NCI-H345 (cell line): ENCODE results near the gene ADCY2.

Source experiments
- DNase-seq: peaks from one replicate; lab custom pipeline; 2025; lab: John Stamatoyannopoulos, UW

The ADCY2 gene

DNA sequence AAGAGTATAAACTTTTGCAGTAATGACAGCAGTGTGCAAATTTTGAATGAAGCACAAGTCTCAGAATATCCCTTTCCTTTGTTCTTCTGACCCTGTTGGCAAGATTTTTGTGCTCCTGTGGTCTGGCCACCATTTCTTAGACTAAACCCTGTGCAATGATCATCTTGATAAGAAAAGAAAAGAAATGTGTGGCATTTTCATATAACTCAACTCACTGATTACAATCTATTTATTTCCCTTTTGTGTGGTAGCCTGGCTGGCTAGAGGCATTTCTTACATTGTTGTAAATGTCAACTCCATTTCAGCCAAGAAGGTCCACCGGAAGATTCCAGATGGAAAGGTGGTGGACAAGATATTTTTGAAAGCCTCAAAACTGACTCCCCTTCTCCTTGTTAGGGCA is 41.9 kb downstream of the ADCY2 start:
- no peak for DNase-seq

DNA sequence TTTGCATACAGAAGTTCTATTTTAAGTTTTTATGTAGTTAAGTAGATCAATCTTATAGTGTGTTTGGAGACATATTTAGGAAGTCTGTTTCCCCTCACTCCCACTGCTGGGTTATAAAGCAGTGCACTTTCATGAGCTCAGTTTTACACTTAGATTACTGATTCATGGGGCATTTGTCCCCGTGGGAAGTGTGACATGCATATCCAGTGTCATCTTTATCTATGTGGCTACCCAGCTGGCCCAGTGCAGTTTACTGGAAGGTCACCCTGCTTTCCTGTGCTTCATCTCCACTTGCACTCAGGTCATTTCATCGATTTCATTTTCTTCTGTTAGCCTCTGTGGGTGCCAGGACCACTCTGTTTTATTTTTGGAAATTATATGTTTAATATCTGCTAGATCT is 49.1 kb downstream of the ADCY2 start:
- DNase-seq, result no peak

DNA sequence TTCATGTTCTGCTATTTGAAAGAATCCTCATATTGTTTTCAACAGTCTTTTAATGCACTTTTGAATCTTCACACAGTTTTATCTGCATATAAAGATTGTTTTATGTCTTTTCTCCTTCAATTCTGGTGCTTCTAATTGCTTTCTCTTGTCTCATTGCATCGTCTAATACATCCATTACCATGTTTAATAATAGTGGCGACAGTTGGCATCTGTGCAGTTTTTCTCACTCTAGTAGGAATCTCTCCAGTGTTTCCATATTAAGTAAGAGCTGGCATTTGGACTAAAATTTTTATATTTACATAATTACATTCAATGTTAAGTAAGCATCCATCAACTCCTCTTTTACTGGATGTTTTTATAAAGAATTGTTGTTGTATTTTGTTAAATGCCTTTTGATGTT is 49.9 kb downstream of the ADCY2 start:
- DNase-seq, result no peak

DNA sequence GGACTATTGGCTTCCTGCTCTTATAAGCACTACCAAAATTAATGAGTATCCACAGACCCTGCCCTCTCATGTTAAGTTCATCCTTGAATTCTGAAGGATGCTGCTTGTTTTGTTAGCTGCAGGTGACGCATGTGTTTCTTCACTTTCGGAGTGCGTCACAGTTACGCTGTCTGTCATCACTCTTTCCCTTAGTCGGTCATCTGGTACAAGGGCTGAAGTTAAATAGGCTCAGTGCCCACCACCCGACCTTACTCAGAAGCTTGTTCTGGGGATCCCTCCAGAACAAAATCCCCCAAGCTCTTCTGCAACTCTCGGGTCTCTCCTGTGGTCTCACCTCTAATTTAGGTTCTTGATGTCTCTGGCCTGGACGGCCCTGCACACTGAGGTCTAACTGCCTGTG is 51.0 kb downstream of the ADCY2 start:
- no peak for DNase-seq

DNA sequence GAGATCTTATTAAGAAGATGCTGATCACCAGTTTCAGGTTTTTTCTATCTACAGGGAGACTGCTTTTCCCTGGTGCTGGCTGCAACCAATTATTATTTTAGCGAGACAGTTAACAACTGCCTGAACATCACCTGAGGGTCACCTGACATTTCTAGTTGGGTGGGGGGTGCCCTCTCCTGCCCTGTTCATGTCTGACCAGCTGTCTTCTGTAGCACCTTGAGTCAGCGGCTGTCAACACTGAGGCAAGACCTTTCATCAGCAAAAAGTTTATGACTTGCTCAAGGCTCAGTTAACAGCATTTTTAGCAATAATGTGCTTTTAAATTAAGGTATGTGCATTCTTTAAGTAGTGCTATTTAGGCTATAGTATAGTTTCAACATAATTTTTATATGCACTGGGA is 58.0 kb downstream of the ADCY2 start:
- no peak for DNase-seq

DNA sequence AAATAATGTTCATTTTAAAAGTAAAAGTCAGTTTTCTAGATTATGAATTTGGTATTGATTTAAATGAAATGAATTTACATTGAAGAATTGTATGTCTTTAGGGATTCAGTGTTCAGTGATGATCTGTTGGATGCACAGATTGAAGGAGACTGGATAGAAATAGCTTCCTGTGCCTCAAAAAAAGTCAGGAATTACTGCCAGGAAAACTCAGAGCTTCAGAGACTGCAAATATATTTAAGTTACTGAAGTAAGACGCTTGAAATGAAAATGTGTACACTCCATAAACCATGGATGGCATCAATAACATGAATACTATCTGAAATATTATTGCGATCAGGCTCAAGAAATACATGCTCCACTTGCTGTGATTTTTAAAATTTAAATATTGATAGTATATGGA is 60.3 kb downstream of the ADCY2 start:
- no peak for DNase-seq

DNA sequence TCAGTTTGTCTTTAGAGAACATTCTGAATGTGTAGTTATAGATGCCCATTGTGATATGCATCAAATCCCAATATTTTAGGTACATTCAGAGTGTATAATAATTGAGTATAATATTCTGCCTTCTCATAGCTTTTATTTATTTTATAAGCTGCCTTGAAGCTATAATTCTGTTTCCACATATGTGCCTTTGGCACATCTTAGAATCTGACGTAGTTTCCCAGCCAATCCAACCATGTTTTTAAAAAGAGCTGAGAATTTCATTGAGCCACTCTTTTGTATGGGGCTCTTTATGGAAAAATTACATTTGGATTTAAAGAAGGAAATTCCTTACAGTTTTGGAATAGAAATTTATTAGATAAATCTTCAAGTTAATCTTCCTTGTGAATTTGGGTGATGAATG is 65.4 kb downstream of the ADCY2 start:
- no peak for DNase-seq

DNA sequence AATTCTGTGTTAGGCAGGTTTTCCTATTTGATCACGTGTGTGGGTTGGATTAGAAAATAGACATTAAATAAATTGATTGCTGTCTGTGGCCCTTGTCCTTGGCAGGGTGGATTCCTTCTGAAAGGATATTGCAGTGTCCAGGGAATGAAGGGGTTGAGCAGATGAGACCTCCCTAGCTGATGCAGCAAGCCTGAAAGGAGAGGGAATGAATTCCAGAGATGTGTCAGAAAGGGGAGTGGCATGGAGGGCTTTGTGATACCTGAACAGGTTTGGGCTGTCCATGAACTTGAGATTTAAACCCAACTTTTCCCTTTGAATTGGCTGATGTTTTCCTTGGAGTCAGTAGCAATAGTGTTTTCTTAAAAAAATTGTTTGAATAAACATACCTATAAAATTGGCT is 66.8 kb downstream of the ADCY2 start:
- no peak for DNase-seq

DNA sequence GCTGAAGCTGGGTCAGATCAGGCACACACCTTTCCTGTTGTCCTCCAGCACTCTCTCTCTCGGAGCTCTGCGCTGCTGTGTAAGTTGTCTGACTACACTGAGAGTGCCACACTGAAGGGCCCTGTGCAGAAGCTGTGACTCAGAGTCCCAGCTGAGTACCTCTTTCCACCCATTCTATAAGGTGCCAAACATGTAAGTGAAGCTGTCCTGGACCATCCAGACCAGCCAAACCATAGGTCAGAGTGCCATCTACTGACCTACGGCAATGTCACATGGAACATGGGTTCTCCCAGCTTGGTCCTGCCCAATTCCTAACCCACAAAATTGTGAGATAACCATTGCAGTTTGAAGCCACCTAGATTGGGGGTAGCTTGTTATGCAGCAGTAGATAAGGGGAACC is 68.2 kb downstream of the ADCY2 start:
- no peak for DNase-seq

DNA sequence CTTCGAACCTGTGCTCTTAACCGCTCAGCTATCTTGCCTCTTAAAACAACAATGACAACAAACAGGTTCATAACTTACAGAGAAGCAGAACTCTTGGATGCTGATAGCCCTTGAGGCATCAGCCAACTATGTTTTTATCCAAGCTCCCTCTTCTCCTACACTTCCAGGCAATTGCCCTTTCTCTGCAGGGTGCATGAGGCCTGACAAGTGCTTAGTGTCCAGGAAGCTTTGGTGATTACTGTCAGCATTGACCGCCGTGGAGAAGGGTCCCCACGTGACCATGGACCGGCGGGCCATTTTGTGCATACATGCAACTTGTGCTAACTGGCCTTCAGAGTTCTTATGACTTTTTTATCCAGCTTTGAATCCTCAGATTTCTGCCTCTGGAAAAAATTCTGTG is 71.2 kb downstream of the ADCY2 start:
- no peak for DNase-seq

DNA sequence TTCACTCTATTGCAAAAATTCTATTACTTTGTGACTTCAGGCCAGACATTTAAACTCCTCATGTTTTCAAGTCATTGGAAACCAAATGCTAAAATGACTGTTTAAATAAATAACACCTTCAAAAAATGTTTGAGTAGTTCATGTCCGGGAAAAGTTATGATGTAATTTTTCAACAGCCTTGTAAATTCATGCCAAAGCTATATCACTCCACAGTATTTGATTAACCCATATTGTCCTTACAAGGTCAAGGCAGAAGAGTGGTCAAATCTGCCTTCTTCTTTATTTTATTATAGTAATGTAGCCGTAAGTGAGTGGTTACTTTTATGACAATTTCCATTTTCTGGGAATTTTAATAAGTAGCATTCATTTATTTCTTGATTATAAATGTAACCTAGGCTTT is 72.8 kb downstream of the ADCY2 start:
- no peak for DNase-seq

DNA sequence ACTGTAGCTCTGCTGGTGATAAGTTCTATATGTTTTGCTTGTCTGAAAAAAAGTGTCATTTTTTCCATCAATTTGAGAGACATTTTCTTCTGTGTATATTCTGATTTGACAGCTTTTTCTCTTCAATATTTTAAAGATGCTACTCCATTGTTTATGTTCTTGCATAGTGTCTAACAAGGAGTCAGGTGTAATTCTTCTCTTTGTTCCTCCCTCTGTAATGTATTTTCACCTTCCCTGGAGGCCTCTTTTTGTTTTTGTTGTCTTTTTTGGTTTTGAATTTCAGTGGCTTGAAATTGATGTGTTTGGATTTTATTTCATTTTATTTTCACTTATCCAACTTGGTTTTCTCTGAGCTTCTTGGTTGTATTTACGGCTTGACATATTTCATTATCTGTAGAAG is 75.8 kb downstream of the ADCY2 start:
- no peak for DNase-seq

DNA sequence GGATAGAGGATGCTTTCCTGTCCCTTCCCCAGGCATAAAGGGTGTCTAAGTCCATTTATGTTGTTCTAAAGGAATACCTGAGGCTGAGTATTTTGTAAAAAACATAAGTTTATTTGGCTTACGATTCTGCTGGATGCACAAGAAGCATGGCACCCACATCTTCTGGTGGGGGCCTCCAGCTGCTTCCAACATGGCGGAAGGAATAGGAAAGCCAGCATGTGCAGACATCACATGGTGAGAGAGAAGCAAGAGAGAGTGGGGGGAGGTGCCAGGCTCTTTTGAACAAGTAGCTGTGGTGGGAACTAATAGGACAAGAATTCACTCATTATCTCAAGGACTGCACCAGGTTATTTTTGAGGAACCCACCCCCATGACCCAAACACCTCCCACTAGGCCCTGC is 77.2 kb downstream of the ADCY2 start:
- no peak for DNase-seq

DNA sequence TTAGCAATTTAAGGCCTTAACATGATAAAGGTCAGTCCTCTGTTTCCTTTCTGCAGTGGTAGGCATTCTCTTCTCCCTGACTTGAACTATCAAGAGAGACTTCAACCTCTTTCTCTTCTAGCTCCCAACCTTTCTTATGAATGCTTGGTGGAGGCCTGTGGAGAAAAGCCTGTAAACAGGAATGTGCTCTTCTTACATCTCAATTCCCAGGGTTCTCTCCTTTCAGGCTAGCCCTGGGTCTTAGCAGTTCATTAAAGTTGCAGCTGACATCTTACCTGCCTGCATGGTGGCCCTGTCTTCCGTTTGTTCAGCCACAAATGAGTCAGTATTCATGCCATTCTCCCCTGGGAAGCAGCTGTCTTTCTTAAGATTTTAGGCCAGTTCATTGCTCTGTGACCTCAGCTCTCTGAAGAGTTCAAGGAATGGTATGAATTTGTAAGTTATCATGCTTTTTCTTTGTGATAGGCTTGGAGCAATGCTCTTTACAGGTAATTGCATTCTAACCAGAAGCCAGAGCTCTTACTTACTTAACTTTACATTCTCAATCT is 77.8 kb downstream of the ADCY2 start:
- DNase-seq, result no peak

DNA sequence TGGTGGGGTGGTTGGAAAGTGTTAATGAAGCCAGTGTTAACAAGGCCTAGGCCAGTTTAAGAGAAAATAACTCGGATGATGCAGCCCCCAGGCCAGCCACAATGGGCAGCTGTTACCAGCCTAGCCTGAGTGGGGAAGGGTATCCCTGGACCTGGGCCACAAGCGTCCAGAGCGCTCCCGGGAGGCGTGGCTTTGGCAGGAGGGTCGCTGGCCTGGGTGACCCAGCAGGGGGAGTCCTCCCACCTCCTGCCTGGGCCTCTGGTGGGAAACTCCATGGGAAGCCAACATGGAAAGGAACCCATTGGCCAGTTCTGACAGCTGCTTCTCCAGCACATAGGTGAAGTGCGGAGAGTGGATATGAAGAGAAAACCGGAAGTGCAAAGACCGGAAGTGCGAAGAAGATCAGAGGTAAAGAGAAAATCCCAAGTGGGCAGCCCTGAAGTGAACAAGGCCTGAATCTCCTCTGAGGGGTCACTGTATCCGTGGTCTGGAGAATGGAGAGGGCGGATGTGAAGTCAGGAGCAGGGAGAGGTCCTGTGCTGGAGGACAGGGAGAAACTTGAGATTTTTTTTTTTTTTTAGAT is 79.0 kb downstream of the ADCY2 start:
- DNase-seq, result no peak

DNA sequence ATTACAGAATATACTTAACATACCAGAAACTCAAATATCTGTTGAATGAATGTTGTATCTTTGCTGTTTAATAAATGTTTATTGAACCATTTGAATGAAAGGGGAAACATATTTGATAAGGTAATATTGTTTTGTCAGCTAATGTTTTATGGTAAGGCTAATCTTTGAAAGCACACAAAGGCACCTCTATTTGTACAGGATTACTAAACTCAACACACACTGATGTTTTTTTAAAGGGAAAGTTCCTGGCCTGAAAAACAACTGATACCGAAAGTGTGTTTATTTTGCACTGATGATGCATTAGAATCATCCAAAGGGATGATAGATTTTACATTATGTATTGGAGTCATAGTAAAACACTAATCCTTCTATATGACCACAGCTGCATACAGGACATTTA is 82.5 kb downstream of the ADCY2 start:
- no peak for DNase-seq

DNA sequence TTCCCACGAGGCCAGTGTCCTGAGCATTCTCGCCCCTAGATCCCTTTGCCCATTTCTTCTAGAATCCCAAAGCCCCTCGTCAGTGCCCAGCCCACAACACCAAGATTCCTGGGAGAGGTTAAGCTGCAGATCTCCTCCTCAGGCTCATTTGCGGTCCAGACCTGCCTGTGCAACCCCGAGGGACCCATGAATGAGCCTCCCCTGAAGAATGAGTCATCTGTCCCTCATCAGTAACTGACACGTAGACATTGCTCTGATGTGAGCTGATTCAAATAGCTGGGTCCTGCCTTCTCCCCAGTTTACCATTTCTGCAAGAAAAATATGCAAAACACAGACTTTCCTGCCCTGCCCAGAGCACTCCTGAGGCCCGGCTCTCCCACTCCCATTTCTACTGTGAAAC is 92.8 kb downstream of the ADCY2 start:
- DNase-seq, result no peak

DNA sequence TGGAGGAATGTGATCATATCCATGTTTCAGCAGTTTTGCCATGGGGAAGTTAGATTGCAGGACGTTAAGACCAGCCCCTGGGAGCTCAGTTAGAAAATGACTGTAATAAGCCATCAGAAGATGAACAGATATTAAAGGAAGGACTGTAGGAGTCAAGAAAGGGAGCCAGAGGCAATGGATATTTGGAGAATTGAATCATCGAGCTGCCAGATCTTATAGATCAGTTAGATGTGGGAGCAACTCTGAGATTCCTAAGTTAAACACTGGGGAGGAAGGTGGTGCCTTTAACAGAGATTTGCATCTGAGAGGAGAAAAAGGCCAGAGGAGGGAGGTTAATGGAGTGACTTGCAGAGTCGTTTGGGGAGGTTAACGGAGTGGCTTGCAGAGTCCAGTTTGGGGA is 96.4 kb downstream of the ADCY2 start:
- DNase-seq, result no peak

DNA sequence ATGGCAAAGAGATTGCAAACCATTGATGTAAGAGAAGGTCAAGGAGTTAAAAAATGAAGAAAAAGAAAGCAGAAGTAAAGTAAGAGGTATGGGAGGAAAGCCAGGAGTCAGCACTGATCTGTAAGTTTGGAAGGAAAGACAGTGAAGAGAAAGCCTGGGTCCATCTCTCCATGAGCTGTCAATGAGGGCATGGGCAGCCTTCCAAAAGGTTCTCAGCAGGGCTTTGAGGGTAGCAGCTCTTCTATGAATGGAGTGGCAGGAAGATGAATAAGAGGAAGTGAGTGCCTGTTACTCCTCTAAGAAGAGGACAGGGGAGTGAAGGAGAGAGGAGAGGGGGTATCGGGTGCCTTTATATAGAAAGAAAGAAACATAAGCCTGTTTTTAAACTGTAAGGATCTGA is 97.1 kb downstream of the ADCY2 start:
- peak; percentile 71 for DNase-seq

DNA sequence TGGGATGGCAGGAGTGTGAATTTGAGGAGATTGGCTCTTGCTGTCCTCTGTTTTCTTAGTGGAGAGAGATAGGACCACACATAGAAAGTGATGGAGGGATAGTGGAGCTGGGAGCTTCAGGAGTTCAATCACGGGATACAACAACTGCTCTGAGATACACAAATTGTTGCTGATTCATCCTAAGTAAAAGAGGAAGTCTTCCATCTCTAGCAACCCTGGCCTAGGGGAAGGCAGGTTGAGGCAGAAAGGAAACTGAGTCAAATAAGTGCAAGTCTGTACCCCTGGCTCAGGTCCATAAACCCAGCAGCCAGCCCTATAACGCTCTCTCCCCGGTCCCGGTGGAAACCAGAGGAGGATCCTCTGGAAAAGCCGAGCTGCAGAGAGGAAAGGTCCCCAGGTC is 97.7 kb downstream of the ADCY2 start:
- DNase-seq, result no peak

DNA sequence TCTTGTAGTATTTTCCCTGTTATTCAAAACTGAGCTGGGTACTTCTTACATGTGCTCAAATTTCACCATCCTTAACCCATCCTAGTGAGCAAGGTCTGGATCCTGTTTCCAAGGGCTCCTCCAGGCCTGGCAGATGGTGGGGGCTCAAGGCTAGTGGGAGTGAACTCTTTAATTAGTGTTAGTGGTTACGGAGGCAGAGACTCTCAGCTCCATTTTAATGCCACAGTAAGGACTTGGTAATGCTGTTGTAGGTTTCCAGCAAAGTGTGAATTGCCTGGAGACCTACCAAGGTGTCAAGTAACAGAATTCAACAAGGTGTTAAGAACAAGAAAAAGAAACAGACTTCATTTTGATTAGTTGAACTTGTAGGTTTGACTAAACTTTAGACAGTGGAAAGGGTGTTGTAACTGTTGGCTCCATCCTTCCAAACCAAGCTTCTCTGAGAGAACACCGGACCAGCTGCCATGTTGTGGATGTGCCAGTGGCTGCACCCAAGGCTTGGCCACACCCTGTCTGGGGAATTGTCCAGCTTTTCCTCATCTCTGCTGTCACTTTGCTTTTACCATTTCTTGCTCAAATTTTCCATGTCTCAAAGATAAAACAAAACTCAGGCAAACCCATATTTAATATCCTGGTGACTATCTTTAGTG is 98.7 kb downstream of the ADCY2 start:
- DNase-seq, result no peak

DNA sequence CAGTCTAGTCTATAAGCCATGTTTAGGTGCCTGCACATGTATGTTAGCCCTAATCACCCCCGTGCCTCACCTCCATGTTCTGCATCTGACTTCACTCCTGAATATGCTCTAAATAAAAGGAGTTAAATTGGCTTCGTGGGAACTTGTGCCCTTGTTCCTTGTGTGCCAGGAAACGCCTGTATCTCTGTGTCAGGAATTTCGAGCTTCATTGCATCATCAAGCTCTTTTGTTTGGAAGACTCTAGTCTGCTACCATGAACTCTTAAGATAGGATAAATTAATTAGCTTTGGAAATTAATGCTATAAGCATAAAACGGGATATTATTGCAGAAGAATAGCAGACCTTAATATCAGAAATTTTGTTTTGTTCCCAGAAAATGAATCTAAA is 99.2 kb downstream of the ADCY2 start:
- no peak for DNase-seq

DNA sequence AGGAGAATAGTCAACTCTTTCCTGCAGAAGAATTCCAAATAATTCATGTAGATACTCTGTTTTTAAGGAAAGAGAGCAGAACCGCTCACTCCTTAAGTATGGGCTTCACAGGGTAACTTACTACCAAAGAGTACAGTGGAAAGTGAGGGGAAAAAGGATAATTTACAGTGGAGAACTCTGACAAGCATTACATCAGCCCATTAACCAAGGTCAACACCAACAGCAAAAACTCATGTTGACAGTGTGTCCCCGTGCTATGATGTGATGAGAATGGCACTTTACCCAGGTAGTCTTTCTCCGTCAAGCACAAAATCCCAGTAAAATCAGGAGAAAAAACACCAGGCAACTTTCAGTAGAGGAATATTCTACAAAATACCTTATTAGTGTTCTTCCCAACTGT is 104.3 kb downstream of the ADCY2 start:
- DNase-seq, result no peak

DNA sequence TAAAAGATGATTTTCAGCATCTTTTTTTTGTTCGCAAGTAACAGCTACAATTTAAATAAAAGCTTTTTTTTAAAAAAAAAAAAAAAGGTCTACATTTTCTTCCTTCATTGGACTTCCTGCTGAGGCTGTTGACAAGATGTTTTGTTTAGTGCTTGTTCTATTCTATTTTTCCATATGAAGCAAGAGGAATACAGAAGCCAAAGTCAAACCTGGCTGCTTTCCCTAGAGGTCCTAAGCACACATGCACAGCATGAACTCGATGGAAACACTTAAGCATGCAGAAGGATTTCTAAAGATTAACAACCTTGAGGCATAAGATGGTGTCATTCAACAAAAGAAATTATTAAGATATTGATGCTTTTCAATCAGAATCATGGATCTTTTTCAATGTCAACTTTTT is 105.1 kb downstream of the ADCY2 start:
- DNase-seq, result no peak
